ENCODE measurements around the gene C10orf67. TPM values are rescaled to one million over a fixed set of nuclear protein-coding genes. Genes with fewer than 3 reads are reported as not detected.

Gene C10orf67
- polyA plus RNA-seq, 1 donor from 2014 or later = 0.48 TPM

GRCh38 chr10:23198610-23198939 is 146.0 kb downstream of the C10orf67 start:
- Histone ChIP-seq H4K20me1 (ENCODE audit: insufficient read depth) (no peaks in the 10 kb centered on the region), H3K4me3 (ENCODE audit: low read length) (peak overlapping the region; percentile 46), H3K27ac (ENCODE audit: low read length) (no peak overlapping the region), H3K27me3 (ENCODE audit: insufficient read depth, low read depth, low read length) (peaks cover 100% of the 10 kb centered on the region), H3F3A (ENCODE audit: insufficient read depth, low read length, poor library complexity, severe bottlenecking) (no peaks in the 10 kb centered on the region), H2AFZ (ENCODE audit: low read depth, low read length) (no peak overlapping the region), H3K79me2 (replicated peaks; ENCODE audit: insufficient read depth, low read length) (no peaks in the 10 kb centered on the region), H3K9ac (ENCODE audit: low read length) (no peak overlapping the region), H3K4me2 (ENCODE audit: low read length) (no peak overlapping the region), H3K9me2 (ENCODE audit: insufficient read depth, low read length) (no peaks in the 10 kb centered on the region), H3K9me3 (ENCODE audit: low read length) (no peaks in the 10 kb centered on the region), H3K36me3 (ENCODE audit: insufficient read depth, low read length) (no peaks in the 10 kb centered on the region)
- TF ChIP-seq TAF1 (IDR thresholded peaks at IDR 0.05; ENCODE audit: low read depth) (no peak), POLR2AphosphoS5 (IDR thresholded peaks at IDR 0.05) (no peak), CTCF (IDR thresholded peaks at IDR 0.05; ENCODE audit: poor library complexity, severe bottlenecking) (no peak), EP300 (conservative IDR thresholded peaks at IDR 0.05; ENCODE audit: poor library complexity, severe bottlenecking) (no peak), RAD21 (conservative IDR thresholded peaks at IDR 0.05) (no peak), MXI1 (conservative IDR thresholded peaks at IDR 0.05; ENCODE audit: poor library complexity, severe bottlenecking) (no peak), REST (IDR thresholded peaks at IDR 0.05; ENCODE audit: borderline replicate concordance) (no peak), SMC3 (conservative IDR thresholded peaks at IDR 0.05; ENCODE audit: poor library complexity) (no peak), EZH2 (IDR thresholded peaks at IDR 0.05; ENCODE audit: borderline replicate concordance, insufficient read depth, low read length, poor library complexity, severe bottlenecking) (no peak)

- H3K4me2 ChIP-seq (ENCODE audit: low read length) = no peak overlapping the region
- TF ChIP-seq MXI1 (conservative IDR thresholded peaks at IDR 0.05; ENCODE audit: poor library complexity, severe bottlenecking) (no peak), EP300 (conservative IDR thresholded peaks at IDR 0.05; ENCODE audit: poor library complexity, severe bottlenecking) (no peak), POLR2AphosphoS5 (IDR thresholded peaks at IDR 0.05) (no peak), CTCF (IDR thresholded peaks at IDR 0.05; ENCODE audit: poor library complexity, severe bottlenecking) (no peak), SMC3 (conservative IDR thresholded peaks at IDR 0.05; ENCODE audit: poor library complexity) (no peak), RAD21 (conservative IDR thresholded peaks at IDR 0.05) (no peak), EZH2 (IDR thresholded peaks at IDR 0.05; ENCODE audit: borderline replicate concordance, insufficient read depth, low read length, poor library complexity, severe bottlenecking) (no peak), REST (IDR thresholded peaks at IDR 0.05; ENCODE audit: borderline replicate concordance) (no peak), TAF1 (IDR thresholded peaks at IDR 0.05; ENCODE audit: low read depth) (no peak)
Observed at GRCh38 chr10:23197416-23197861, 147.2 kb downstream of the C10orf67 start.

More at GRCh38 chr10:23197416-23197861, 147.2 kb downstream of the C10orf67 start:
- no peaks in the 10 kb centered on the region for H3K9me3 ChIP-seq (ENCODE audit: low read length)
- no peaks in the 10 kb centered on the region for H3K36me3 ChIP-seq (ENCODE audit: insufficient read depth, low read length)
- H2AFZ ChIP-seq (ENCODE audit: low read depth, low read length) = no peak overlapping the region
- H3K27ac ChIP-seq (ENCODE audit: low read length) = no peak overlapping the region
- H3F3A ChIP-seq (ENCODE audit: insufficient read depth, low read length, poor library complexity, severe bottlenecking) = no peaks in the 10 kb centered on the region
- H3K27me3 ChIP-seq (ENCODE audit: insufficient read depth, low read depth, low read length) = peaks cover 98% of the 10 kb centered on the region
- H3K9me2 ChIP-seq (ENCODE audit: insufficient read depth, low read length) = no peaks in the 10 kb centered on the region
- H3K79me2 ChIP-seq (replicated peaks; ENCODE audit: insufficient read depth, low read length) = no peaks in the 10 kb centered on the region
- H3K4me3 ChIP-seq (ENCODE audit: low read length) = no peak overlapping the region
- no peak overlapping the region for H3K9ac ChIP-seq (ENCODE audit: low read length)
- no peaks in the 10 kb centered on the region for H4K20me1 ChIP-seq (ENCODE audit: insufficient read depth)
